Endodermal cell (in vitro differentiated cells): Measurements from ENCODE around the gene NOVA1. TPM values are rescaled to one million over a fixed set of nuclear protein-coding genes. Genes with fewer than 3 reads are reported as not detected.
"Not testable (repeated sequence)": the region's sequence is repeated elsewhere in the genome, so short reads cannot be mapped to it uniquely, and the experiment has no call there.

Experiments
- DNase-seq: peaks from one replicate; pipeline ENCODE4 v3.0.0-alpha.2; 2017
- H3K27ac ChIP-seq: 2 replicates; pipeline ENCODE4 v1.5.1; 2013; ENCODE audit warnings: mild to moderate bottlenecking, low read depth, low read length, moderate library complexity
- H3K27me3 ChIP-seq: 2 replicates; pipeline ENCODE4 v1.6.1; 2013; ENCODE audit warnings: mild to moderate bottlenecking, low read length, moderate library complexity; ENCODE audit not compliant: insufficient read depth, control insufficient read depth, poor library complexity, severe bottlenecking
- H3K36me3 ChIP-seq: 2 replicates; pipeline ENCODE4 v1.7.0; 2013; ENCODE audit warnings: mild to moderate bottlenecking, low read length, moderate library complexity; ENCODE audit not compliant: control insufficient read depth, insufficient read depth
- H3K4me1 ChIP-seq: one replicate; pipeline ENCODE4 v1.7.0; 2013; ENCODE audit warnings: low read length; ENCODE audit not compliant: control insufficient read depth, insufficient read depth
- H3K4me3 ChIP-seq: 2 replicates; pipeline ENCODE4 v1.5.1; 2013; ENCODE audit warnings: mild to moderate bottlenecking, low read length, moderate library complexity
- H3K9ac ChIP-seq: 2 replicates; pipeline ENCODE4 v1.6.1; 2013; ENCODE audit warnings: mild to moderate bottlenecking, low read length, moderate library complexity; ENCODE audit not compliant: poor library complexity, severe bottlenecking; ENCODE audit errors: extremely low read depth
- H3K9me3 ChIP-seq: 2 replicates; pipeline ENCODE4 v1.6.1; 2013; ENCODE audit warnings: mild to moderate bottlenecking, low read length, moderate library complexity; ENCODE audit not compliant: control insufficient read depth
- H3K27ac Mint-ChIP-seq: 2 replicates; pipeline ENCODE4 v1.8.0; 2020; ENCODE audit warnings: mixed read lengths
- H3K27me3 Mint-ChIP-seq: 2 replicates; pipeline ENCODE4 v1.8.0; 2021; ENCODE audit warnings: mild to moderate bottlenecking, mixed read lengths; ENCODE audit not compliant: insufficient read depth
- H3K36me3 Mint-ChIP-seq: 2 replicates; pipeline ENCODE4 v1.8.0; 2020; ENCODE audit warnings: low read depth, mixed read lengths
- H3K4me1 Mint-ChIP-seq: 2 replicates; pipeline ENCODE4 v1.8.0; 2020; ENCODE audit warnings: mixed read lengths
- H3K4me3 Mint-ChIP-seq: 2 replicates; pipeline ENCODE4 v1.8.0; 2020; ENCODE audit warnings: mild to moderate bottlenecking, moderate library complexity, mixed read lengths
- H3K9me3 Mint-ChIP-seq: 2 replicates; pipeline ENCODE4 v1.8.0; 2020; ENCODE audit warnings: mild to moderate bottlenecking, mixed read lengths
- CTCF ChIP-seq: fragments of 200-600 bp; sonication (generic); conservative IDR thresholded peaks from 2 replicates; pipeline ENCODE4 v1.5.0; 2021; ENCODE audit warnings: antibody characterized with exemption, mild to moderate bottlenecking
- WGBS, 2 experiments: methylation state at CpG; one replicate each; pipeline versions ENCODE4 v1.1.5 to v1.1.7; 2013; ENCODE audit warnings: missing lambda C conversion rate in 2 of 2, mixed read lengths in 1 of 2; ENCODE audit not compliant: insufficient coverage in 1 of 2, insufficient read length in 1 of 2; 5-methylcytosine and 5-hydroxymethylcytosine counted together
- long read RNA-seq, 4 experiments: library from polyadenylated mRNA in 2 of 4; library from RNA in 1 of 4; library from capped mRNA in 1 of 4; stranded (forward) in 3 of 4; unstranded in 1 of 4; transcript quantifications; one replicate each; pipeline ENCODE4 v2.0.0, GENCODE V29; 2020 to 2021; ENCODE audit warnings: inconsistent platforms in 1 of 4
- polyA plus RNA-seq, 2 experiments: library from polyadenylated mRNA; stranded (reverse); fragments of 50-300 nt; gene quantifications; one replicate each; pipeline ENCODE4 v1.2.3, GENCODE V29; 2013
- total RNA-seq, 2 donors: library from RNA; stranded (reverse); fragmentation: NEBNext Ultra II Directional in 1 of 2; extraction: Animal tissue kit (Norgen Biotek cat#: 25700) in 1 of 2; gene quantifications; 2 replicates in 1 of 2; 3 replicates in 1 of 2; pipeline ENCODE4 v1.2.1, GENCODE V29; 2021

NOVA1 gene
- 10 to 100 TPM; 25.4 to 25.5 TPM for total RNA-seq
- 53.5 TPM for polyA plus RNA-seq (2013, experiment 1 of 2)
- 48.9 TPM for polyA plus RNA-seq (2013, experiment 2 of 2)
- long read RNA-seq, experiment 1, transcript NOVA1-201 (5 exons, 896 nt) = major isoform, 6 of 12 reads
- long read RNA-seq, experiment 1, partial matches to known transcripts = 0 of 12 reads
- long read RNA-seq, experiment 1, other reads (novel, unspliced or antisense) = 3 of 12 reads
- long read RNA-seq, experiment 2, transcript NOVA1-206 (5 exons, 3,912 nt) = major isoform, 6 of 34 reads
- long read RNA-seq, experiment 2, partial matches to known transcripts = 2 of 34 reads
- long read RNA-seq, experiment 2, other reads (novel, unspliced or antisense) = 23 of 34 reads
- long read RNA-seq, experiment 3, full-length matches to known transcripts = 6 of 15 reads
- long read RNA-seq, experiment 3, partial matches to known transcripts = 2 of 15 reads
- long read RNA-seq, experiment 3, other reads (novel, unspliced or antisense) = 7 of 15 reads
- long read RNA-seq, experiment 4, partial matches to known transcripts = 0 of 4 reads
- long read RNA-seq, experiment 4, other reads (novel, unspliced or antisense) = 2 of 4 reads

- Histone ChIP-seq H3K4me1 (peaks cover 5% of the 10 kb centered on the region), H3K9ac (peak within 1 kb of the TSS; percentile 59), H3K27me3 (peaks cover 21% of the 10 kb centered on the region), H3K36me3 (peaks cover 4% of the 10 kb centered on the region), H3K9me3 (peaks cover 1% of the 10 kb centered on the region), H3K4me3 (peak within 1 kb of the TSS; percentile 90), H3K27ac (peak within 1 kb of the TSS; percentile 96)
- peaks cover 34% of the 10 kb centered on the region for H3K4me1 Mint-ChIP-seq
- no peak for DNase-seq
- H3K36me3 Mint-ChIP-seq = peaks cover 2% of the 10 kb centered on the region
- H3K9me3 Mint-ChIP-seq = no peaks in the 10 kb centered on the region
- no peak for TF ChIP-seq CTCF
- peaks cover 18% of the 10 kb centered on the region for H3K27me3 Mint-ChIP-seq
- peak within 1 kb of the TSS; percentile 94 for H3K27ac Mint-ChIP-seq
- WGBS, 2 experiments = 0 to 1% methylated on average over 13 to 36 of the region's 36 CpGs
- peak within 1 kb of the TSS; percentile 93 for H3K4me3 Mint-ChIP-seq
Observed at GRCh38 chr14:26597589-26598080, at the start of gene NOVA1. Gene NOVA1, minus strand, starts transcription at chr14:26598033. Its CDS starts 597 bp downstream, at chr14:26597436.

GRCh38 chr14:26645057-26645456, 47.2 kb upstream of the NOVA1 start:
- H3K9ac ChIP-seq, H3K4me3 Mint-ChIP-seq, H3K27ac ChIP-seq, H3K36me3 Mint-ChIP-seq, H3K4me3 ChIP-seq, H3K27ac Mint-ChIP-seq, H3K9me3 ChIP-seq, H3K4me1 ChIP-seq, H3K27me3 ChIP-seq, H3K27me3 Mint-ChIP-seq, H3K4me1 Mint-ChIP-seq, H3K36me3 ChIP-seq: not testable (repeated sequence)
- peak; percentile 63 for DNase-seq
- TF ChIP-seq CTCF = peak; percentile 39
- H3K9me3 Mint-ChIP-seq = peaks cover 21% of the 10 kb centered on the region
- WGBS, 2 experiments = 89 to 90% methylated on average over 2 to 5 of the region's 5 CpGs

- H3K27me3 Mint-ChIP-seq = peaks cover 2% of the 10 kb centered on the region
- TF ChIP-seq CTCF = no peak
- H3K4me3 ChIP-seq = no peak overlapping the region
- H3K9me3 Mint-ChIP-seq = peaks cover 15% of the 10 kb centered on the region
- H3K27me3 ChIP-seq = no peaks in the 10 kb centered on the region
- H3K9ac ChIP-seq = no peak overlapping the region
- no peaks in the 10 kb centered on the region for H3K4me1 ChIP-seq
- no peak overlapping the region for H3K27ac Mint-ChIP-seq
- H3K9me3 ChIP-seq = no peaks in the 10 kb centered on the region
- H3K36me3 Mint-ChIP-seq = peaks cover 5% of the 10 kb centered on the region
- H3K4me1 Mint-ChIP-seq = no peaks in the 10 kb centered on the region
- H3K27ac ChIP-seq = no peak overlapping the region
- WGBS, 2 experiments = 77 to 81% methylated on average over 4 to 5 of the region's 5 CpGs
- no peaks in the 10 kb centered on the region for H3K36me3 ChIP-seq
- no peak for DNase-seq
- H3K4me3 Mint-ChIP-seq = no peak overlapping the region
Observed at GRCh38 chr14:26636561-26636960, 38.7 kb upstream of the NOVA1 start.

GRCh38 chr14:26634946-26635345, 37.1 kb upstream of the NOVA1 start:
- Mint-ChIP-seq H3K4me3 (peak overlapping the region; percentile 57), H3K27ac (peak overlapping the region; percentile 77)
- H3K4me3 ChIP-seq, H3K9me3 Mint-ChIP-seq, H3K27ac ChIP-seq, H3K4me1 Mint-ChIP-seq, DNase-seq, H3K27me3 Mint-ChIP-seq, H3K27me3 ChIP-seq, H3K9me3 ChIP-seq, H3K4me1 ChIP-seq, H3K9ac ChIP-seq, H3K36me3 Mint-ChIP-seq, H3K36me3 ChIP-seq: not testable (repeated sequence)
- 80 to 90% methylated on average over 2 to 24 of the region's 25 CpGs for WGBS, 2 experiments
